Activated naive CD8-positive, alpha-beta T cell treated with anti-CD3 and anti-CD28 coated beads, Interleukin-2, amount 50 U/mL, for 24 hours (primary cell): ENCODE data around the gene ANKRD63.

Source experiments
- ATAC-seq: fragments of 150-1000 bp; cut with Tn5 transposase; one replicate; pipeline ENCODE4 v1.10.0; 2021
- DNase-seq: peaks from one replicate; pipeline ENCODE4 v3.0.0; 2021
- H3K27ac Mint-ChIP-seq: one replicate; pipeline ENCODE4 v1.8.0; 2021; ENCODE audit warnings: mild to moderate bottlenecking, mixed read lengths
- H3K27me3 Mint-ChIP-seq: one replicate; pipeline ENCODE4 v1.8.0; 2021; ENCODE audit warnings: mixed read lengths
- H3K36me3 Mint-ChIP-seq: one replicate; pipeline ENCODE4 v1.8.0; 2021; ENCODE audit warnings: low read depth, mixed read lengths
- H3K4me1 Mint-ChIP-seq: one replicate; pipeline ENCODE4 v1.8.0; 2021; ENCODE audit warnings: mixed read lengths
- H3K4me3 Mint-ChIP-seq: one replicate; pipeline ENCODE4 v1.8.0; 2021; ENCODE audit warnings: mild to moderate bottlenecking, moderate library complexity, mixed read lengths
- H3K9me3 Mint-ChIP-seq: one replicate; pipeline ENCODE4 v1.8.0; 2021; ENCODE audit warnings: mixed read lengths

The ANKRD63 gene

GRCh38 chr15:40233727-40234577, 48.9 kb downstream of the ANKRD63 start:
- Mint-ChIP-seq H3K27ac (no peak overlapping the region), H3K9me3 (no peaks in the 10 kb centered on the region), H3K4me3 (no peak overlapping the region), H3K36me3 (peaks cover 5% of the 10 kb centered on the region), H3K4me1 (peaks cover 3% of the 10 kb centered on the region), H3K27me3 (peaks cover 8% of the 10 kb centered on the region)
- ATAC-seq (no peak), DNase-seq (no peak)

DNA sequence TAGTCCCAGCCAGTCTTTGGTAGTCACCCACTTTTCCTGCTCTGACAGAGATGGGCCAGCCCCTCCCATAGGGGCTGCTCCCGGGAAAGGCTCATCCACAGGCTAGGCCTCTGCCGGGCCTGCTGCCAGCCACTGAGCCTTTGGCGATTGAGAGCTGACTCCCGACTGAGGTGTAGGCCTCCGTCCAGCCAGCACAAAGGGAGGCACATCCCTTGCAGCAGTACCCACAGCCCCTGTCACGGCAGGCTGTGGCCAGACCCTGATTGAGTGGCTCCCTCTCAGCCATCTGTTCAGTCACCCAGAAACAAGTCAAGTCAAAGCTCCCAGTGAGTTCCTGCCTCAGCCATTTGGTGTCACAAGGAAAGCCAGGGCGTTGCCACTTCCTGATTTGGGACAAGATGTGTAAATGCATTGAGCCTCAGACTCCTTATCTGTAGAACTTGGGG, 50.2 kb downstream of the ANKRD63 start:
- peaks cover 11% of the 10 kb centered on the region for H3K36me3 Mint-ChIP-seq
- H3K4me3 Mint-ChIP-seq: no peak overlapping the region
- no peak overlapping the region for H3K27ac Mint-ChIP-seq
- DNase-seq: no peak
- peaks cover 1% of the 10 kb centered on the region for H3K27me3 Mint-ChIP-seq
- no peak for ATAC-seq
- no peaks in the 10 kb centered on the region for H3K4me1 Mint-ChIP-seq
- no peaks in the 10 kb centered on the region for H3K9me3 Mint-ChIP-seq
